ENCODE data around the gene RARG. TPM values are rescaled to one million over a fixed set of nuclear protein-coding genes. Genes with fewer than 3 reads are reported as not detected.

RARG gene
- polyA plus RNA-seq, 3 donors, result 1.8 to 14.6 (median 2.3) TPM

GRCh38 chr12:53208877-53209463 is 23.0 kb downstream of the RARG start:
- Histone ChIP-seq H3K27me3 (ENCODE audit: control insufficient read depth in 2 of 2, insufficient read depth in 2 of 2, low read length in 2 of 2) (no peaks in the 10 kb centered on the region), H3K9me3 (replicated peaks in 1 of 2; ENCODE audit: control insufficient read depth in 1 of 2, insufficient read depth in 1 of 2, low read length in 2 of 2) (no peaks in the 10 kb centered on the region), H3K79me2 (ENCODE audit: insufficient read depth, low read length) (peaks cover 25% of the 10 kb centered on the region), H3K9ac (ENCODE audit: insufficient read depth, low read length, poor library complexity, severe bottlenecking) (peak overlapping the region; percentile 56), H3K4me2 (replicated peaks; ENCODE audit: extremely low read depth, low read length, poor library complexity, severe bottlenecking) (peak overlapping the region; percentile 95), H3K27ac (ENCODE audit: low read depth in 1 of 2, low read length in 2 of 2) (peak overlapping the region; percentile 68 to 88), H2AFZ (ENCODE audit: insufficient read depth, low read depth, low read length, poor library complexity, severe bottlenecking) (peak overlapping the region; percentile 72), H3K4me1 (ENCODE audit: control insufficient read depth in 1 of 2, insufficient read depth in 2 of 2, low read length in 2 of 2) (peaks cover 63 to 85% of the 10 kb centered on the region in 2 donors), H3K4me3 (replicated peaks in 1 of 3; ENCODE audit: low read depth in 2 of 3, low read length in 3 of 3) (peak overlapping the region; percentile 39 to 79 (median 77)), H3K36me3 (replicated peaks in 1 of 2; ENCODE audit: control insufficient read depth in 1 of 2, insufficient read depth in 2 of 2, low read length in 2 of 2) (peaks cover 7 to 36% of the 10 kb centered on the region in 2 donors), H4K20me1 (ENCODE audit: insufficient read depth, low read length) (no peaks in the 10 kb centered on the region)
- no peak for TF ChIP-seq CTCF (IDR thresholded peaks at IDR 0.05)
- Mint-ChIP-seq H3K27ac (peak overlapping the region; percentile 88 to 97 (median 92)), H3K4me3 (peak overlapping the region; percentile 85 to 97), H3K9me3 (peaks cover 0 to 2% (median 0%) of the 10 kb centered on the region in 7 donors), H3K27me3 (ENCODE audit: low read depth in 3 of 3) (peaks cover 0 to 1% (median 0%) of the 10 kb centered on the region in 3 donors), H3K4me1 (peaks cover 78% of the 10 kb centered on the region), H3K36me3 (peaks cover 29 to 36% of the 10 kb centered on the region in 2 donors)
- WGBS (ENCODE audit: insufficient coverage), result 7% methylated on average over 6 of the region's 7 CpGs
- intact Hi-C loops (cut with micrococcal nuclease), result no loop called here
- DNase-seq, result peak in 2 of 3 donors; percentile 52 to 61

DNA sequence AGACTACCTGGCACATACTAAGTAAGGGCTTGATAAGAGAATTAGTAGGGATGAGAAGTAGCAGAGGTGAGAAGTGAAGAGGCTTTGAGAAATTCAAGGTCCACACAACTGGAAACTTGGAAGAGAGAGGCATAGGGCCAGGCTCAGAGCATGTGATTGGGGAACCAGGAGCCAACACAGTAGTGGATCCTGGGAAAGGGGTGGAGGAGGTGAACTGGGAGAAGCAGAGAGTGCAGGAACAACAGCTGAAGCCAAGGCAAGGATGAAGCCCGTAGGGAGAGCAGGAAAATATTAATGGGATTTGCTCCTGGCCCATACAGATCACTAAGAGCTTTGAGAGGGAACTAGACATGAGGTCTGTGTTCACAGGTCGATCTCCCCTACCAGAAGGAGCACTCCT is 23.6 kb downstream of the RARG start:
- no peak for DNase-seq
- peak overlapping the region; percentile 95 for H3K4me2 ChIP-seq (replicated peaks; ENCODE audit: extremely low read depth, low read length, poor library complexity, severe bottlenecking)
- H3K36me3 Mint-ChIP-seq, result peaks cover 24 to 31% of the 10 kb centered on the region in 2 donors

More for the DNA sequence above, 23.6 kb downstream of the RARG start:
- H2AFZ ChIP-seq (ENCODE audit: insufficient read depth, low read depth, low read length, poor library complexity, severe bottlenecking), result peak overlapping the region; percentile 72
- Mint-ChIP-seq H3K27me3 (ENCODE audit: low read depth in 3 of 3) (peaks cover 0 to 1% (median 0%) of the 10 kb centered on the region in 3 donors), H3K9me3 (peaks cover 0 to 2% (median 0%) of the 10 kb centered on the region in 7 donors), H3K4me3 (peak overlapping the region; percentile 85 to 97), H3K27ac (peak overlapping the region; percentile 81 to 97 (median 91)), H3K4me1 (peaks cover 78% of the 10 kb centered on the region)
- intact Hi-C loops (cut with micrococcal nuclease), result no loop called here
- peak overlapping the region; percentile 68 to 88 for H3K27ac ChIP-seq (ENCODE audit: low read depth in 1 of 2, low read length in 2 of 2)
- peaks cover 7 to 31% of the 10 kb centered on the region in 2 donors for H3K36me3 ChIP-seq (replicated peaks in 1 of 2; ENCODE audit: control insufficient read depth in 1 of 2, insufficient read depth in 2 of 2, low read length in 2 of 2)
- H4K20me1 ChIP-seq (ENCODE audit: insufficient read depth, low read length), result no peaks in the 10 kb centered on the region
- peaks cover 64 to 86% of the 10 kb centered on the region in 2 donors for H3K4me1 ChIP-seq (ENCODE audit: control insufficient read depth in 1 of 2, insufficient read depth in 2 of 2, low read length in 2 of 2)
- H3K79me2 ChIP-seq (ENCODE audit: insufficient read depth, low read length), result peaks cover 31% of the 10 kb centered on the region
- H3K27me3 ChIP-seq (ENCODE audit: control insufficient read depth in 2 of 2, insufficient read depth in 2 of 2, low read length in 2 of 2), result no peaks in the 10 kb centered on the region
- H3K9ac ChIP-seq (ENCODE audit: insufficient read depth, low read length, poor library complexity, severe bottlenecking), result peak overlapping the region; percentile 56
- WGBS (ENCODE audit: insufficient coverage), result 83% methylated on average over 1 of the region's 2 CpGs
- no peak for TF ChIP-seq CTCF (IDR thresholded peaks at IDR 0.05)
- H3K9me3 ChIP-seq (replicated peaks in 1 of 2; ENCODE audit: control insufficient read depth in 1 of 2, insufficient read depth in 1 of 2, low read length in 2 of 2), result no peaks in the 10 kb centered on the region
- H3K4me3 ChIP-seq (replicated peaks in 1 of 3; ENCODE audit: low read depth in 2 of 3, low read length in 3 of 3), result peak overlapping the region in 1 of 3 experiments; percentile 79

Measured in CD14-positive monocyte (primary cell).